Stimulated activated naive CD8-positive, alpha-beta T cell treated with anti-CD3 and anti-CD28 coated beads, Interleukin-15, Interleukin-2, amounts not matched to agents 100 ng/mL and 50 ng/mL, for 24 hours (primary cell): ENCODE measurements around the gene TFDP2.

Experiments used
- H3K27ac Mint-ChIP-seq: one replicate; pipeline ENCODE4 v1.8.0; 2021; ENCODE audit warnings: mild to moderate bottlenecking, mixed read lengths
- H3K27me3 Mint-ChIP-seq: one replicate; pipeline ENCODE4 v1.8.0; 2021; ENCODE audit warnings: mixed read lengths
- H3K36me3 Mint-ChIP-seq: one replicate; pipeline ENCODE4 v1.8.0; 2021; ENCODE audit warnings: low read depth, mixed read lengths
- H3K4me1 Mint-ChIP-seq: one replicate; pipeline ENCODE4 v1.8.0; 2021; ENCODE audit warnings: low read depth, mixed read lengths
- H3K4me3 Mint-ChIP-seq: one replicate; pipeline ENCODE4 v1.8.0; 2021; ENCODE audit warnings: mild to moderate bottlenecking, mixed read lengths
- H3K9me3 Mint-ChIP-seq: one replicate; pipeline ENCODE4 v1.8.0; 2021; ENCODE audit warnings: mixed read lengths

TFDP2 gene

GRCh38 chr3:141952611-141953010 is 196.7 kb downstream of the TFDP2 start:
- Mint-ChIP-seq H3K27me3 (no peaks in the 10 kb centered on the region), H3K27ac (no peak overlapping the region), H3K9me3 (no peaks in the 10 kb centered on the region), H3K4me1 (peaks cover 17% of the 10 kb centered on the region), H3K36me3 (peaks cover 8% of the 10 kb centered on the region), H3K4me3 (no peak overlapping the region)

- H3K27me3 Mint-ChIP-seq, result no peaks in the 10 kb centered on the region
- no peaks in the 10 kb centered on the region for H3K9me3 Mint-ChIP-seq
- H3K27ac Mint-ChIP-seq, result no peak overlapping the region
- no peak overlapping the region for H3K4me3 Mint-ChIP-seq
- peaks cover 17% of the 10 kb centered on the region for H3K4me1 Mint-ChIP-seq
- H3K36me3 Mint-ChIP-seq, result peaks cover 8% of the 10 kb centered on the region
These were observed 198.5 kb downstream of the TFDP2 start for GRCh38 chr3:141950572-141951493.

GRCh38 chr3:141949972-141950371 is 199.4 kb downstream of the TFDP2 start:
- peaks cover 8% of the 10 kb centered on the region for H3K36me3 Mint-ChIP-seq
- no peaks in the 10 kb centered on the region for H3K27me3 Mint-ChIP-seq
- peaks cover 13% of the 10 kb centered on the region for H3K4me1 Mint-ChIP-seq
- H3K4me3 Mint-ChIP-seq, result no peak overlapping the region
- H3K9me3 Mint-ChIP-seq, result no peaks in the 10 kb centered on the region
- peak overlapping the region; percentile 65 for H3K27ac Mint-ChIP-seq

GRCh38 chr3:141949399-141949798 is 199.9 kb downstream of the TFDP2 start:
- Mint-ChIP-seq H3K9me3 (no peaks in the 10 kb centered on the region), H3K27me3 (no peaks in the 10 kb centered on the region), H3K4me3 (no peak overlapping the region), H3K27ac (no peak overlapping the region), H3K36me3 (peaks cover 8% of the 10 kb centered on the region), H3K4me1 (peaks cover 12% of the 10 kb centered on the region)

- Mint-ChIP-seq H3K27me3 (no peaks in the 10 kb centered on the region), H3K4me1 (peaks cover 20% of the 10 kb centered on the region), H3K36me3 (no peaks in the 10 kb centered on the region), H3K4me3 (no peak overlapping the region), H3K27ac (no peak overlapping the region), H3K9me3 (no peaks in the 10 kb centered on the region)
These were observed 203.4 kb downstream of the TFDP2 start for GRCh38 chr3:141945726-141946485.

GRCh38 chr3:141942006-141942405 is 207.3 kb downstream of the TFDP2 start:
- Mint-ChIP-seq H3K4me1 (peaks cover 21% of the 10 kb centered on the region), H3K27ac (no peak overlapping the region), H3K36me3 (no peaks in the 10 kb centered on the region), H3K27me3 (no peaks in the 10 kb centered on the region), H3K9me3 (no peaks in the 10 kb centered on the region), H3K4me3 (no peak overlapping the region)

GRCh38 chr3:141941093-141941492 is 208.3 kb downstream of the TFDP2 start:
- H3K9me3 Mint-ChIP-seq, result no peaks in the 10 kb centered on the region
- no peaks in the 10 kb centered on the region for H3K36me3 Mint-ChIP-seq
- H3K4me1 Mint-ChIP-seq, result peaks cover 21% of the 10 kb centered on the region
- H3K27ac Mint-ChIP-seq, result no peak overlapping the region
- no peak overlapping the region for H3K4me3 Mint-ChIP-seq
- H3K27me3 Mint-ChIP-seq, result no peaks in the 10 kb centered on the region

GRCh38 chr3:141940194-141940776 is 209.1 kb downstream of the TFDP2 start:
- Mint-ChIP-seq H3K27me3 (no peaks in the 10 kb centered on the region), H3K9me3 (no peaks in the 10 kb centered on the region), H3K4me1 (peaks cover 21% of the 10 kb centered on the region), H3K36me3 (no peaks in the 10 kb centered on the region), H3K27ac (peak overlapping the region; percentile 87), H3K4me3 (peak overlapping the region; percentile 61)

GRCh38 chr3:141939759-141940158 is 209.6 kb downstream of the TFDP2 start:
- Mint-ChIP-seq H3K4me1 (peaks cover 21% of the 10 kb centered on the region), H3K4me3 (peak overlapping the region; percentile 20), H3K9me3 (no peaks in the 10 kb centered on the region), H3K27me3 (no peaks in the 10 kb centered on the region), H3K36me3 (no peaks in the 10 kb centered on the region), H3K27ac (peak overlapping the region; percentile 87)

- no peaks in the 10 kb centered on the region for H3K36me3 Mint-ChIP-seq
- no peak overlapping the region for H3K4me3 Mint-ChIP-seq
- H3K27me3 Mint-ChIP-seq, result no peaks in the 10 kb centered on the region
- H3K9me3 Mint-ChIP-seq, result no peaks in the 10 kb centered on the region
- H3K4me1 Mint-ChIP-seq, result peaks cover 21% of the 10 kb centered on the region
- H3K27ac Mint-ChIP-seq, result no peak overlapping the region
These were observed 211.3 kb downstream of the TFDP2 start for GRCh38 chr3:141938011-141938500.

- Mint-ChIP-seq H3K4me1 (no peaks in the 10 kb centered on the region), H3K27ac (no peak overlapping the region), H3K36me3 (peaks cover under 1% of the 10 kb centered on the region), H3K27me3 (no peaks in the 10 kb centered on the region), H3K4me3 (no peak overlapping the region), H3K9me3 (no peaks in the 10 kb centered on the region)
These were observed 215.0 kb downstream of the TFDP2 start for GRCh38 chr3:141934354-141934753.

GRCh38 chr3:141933421-141934300 is 215.7 kb downstream of the TFDP2 start:
- no peaks in the 10 kb centered on the region for H3K4me1 Mint-ChIP-seq
- no peaks in the 10 kb centered on the region for H3K9me3 Mint-ChIP-seq
- H3K27me3 Mint-ChIP-seq, result no peaks in the 10 kb centered on the region
- no peak overlapping the region for H3K4me3 Mint-ChIP-seq
- peaks cover 7% of the 10 kb centered on the region for H3K36me3 Mint-ChIP-seq
- H3K27ac Mint-ChIP-seq, result no peak overlapping the region

GRCh38 chr3:141930801-141931200 is 218.5 kb downstream of the TFDP2 start:
- Mint-ChIP-seq H3K4me3 (no peak overlapping the region), H3K9me3 (no peaks in the 10 kb centered on the region), H3K4me1 (no peaks in the 10 kb centered on the region), H3K36me3 (peaks cover 32% of the 10 kb centered on the region), H3K27ac (no peak overlapping the region), H3K27me3 (no peaks in the 10 kb centered on the region)

GRCh38 chr3:141929341-141929995 is 219.9 kb downstream of the TFDP2 start:
- no peak overlapping the region for H3K4me3 Mint-ChIP-seq
- peak overlapping the region; percentile 61 for H3K27ac Mint-ChIP-seq
- H3K36me3 Mint-ChIP-seq, result peaks cover 43% of the 10 kb centered on the region
- H3K4me1 Mint-ChIP-seq, result no peaks in the 10 kb centered on the region
- no peaks in the 10 kb centered on the region for H3K27me3 Mint-ChIP-seq
- no peaks in the 10 kb centered on the region for H3K9me3 Mint-ChIP-seq
